SU-DHL-6 (cell line): Measurements from ENCODE around the gene SEPTIN12.

Experiments
- H2AFZ ChIP-seq: fragments of 200-600 bp; sonication (generic); 2 replicates; pipeline ENCODE4 v1.6.1; 2014; ENCODE audit warnings: low read depth, mild to moderate bottlenecking, moderate library complexity, mixed read lengths, antibody characterized with exemption, low read length; ENCODE audit not compliant: severe bottlenecking
- H3F3A ChIP-seq: fragments of 200-600 bp; shearing (Covaris generic); 2 replicates; pipeline ENCODE4 v1.6.0; 2016; ENCODE audit warnings: antibody characterized with exemption, mild to moderate bottlenecking; ENCODE audit not compliant: insufficient read depth
- H3K27ac ChIP-seq: fragments of 200-600 bp; sonication (generic); 2 replicates; pipeline ENCODE4 v1.5.1; 2016; ENCODE audit warnings: low read depth, mild to moderate bottlenecking, low read length, moderate library complexity, mixed read lengths
- H3K27me3 ChIP-seq: fragments of 200-600 bp; sonication (generic), shearing (Covaris generic); 2 replicates; pipeline ENCODE4 v1.6.0; 2014; ENCODE audit warnings: mild to moderate bottlenecking, low read length
- H3K36me3 ChIP-seq: fragments of 200-600 bp; sonication (generic); 2 replicates; pipeline ENCODE4 v1.6.1; 2014; ENCODE audit warnings: mild to moderate bottlenecking, low read length, mixed read lengths
- H3K4me2 ChIP-seq: fragments of 300-600, 200-600 bp; shearing (Covaris generic), sonication (generic); 2 replicates; pipeline ENCODE4 v1.6.0; 2014; ENCODE audit warnings: low read length, low read depth, mild to moderate bottlenecking; ENCODE audit not compliant: poor library complexity, severe bottlenecking
- H3K4me3 ChIP-seq: fragments of 200-600 bp; sonication (generic); 2 replicates; pipeline ENCODE4 v1.5.1; 2014; ENCODE audit warnings: antibody characterized with exemption, low read length, mild to moderate bottlenecking, mixed read lengths; ENCODE audit not compliant: insufficient read depth, poor library complexity, severe bottlenecking
- H3K79me2 ChIP-seq: fragments of 200-600 bp; sonication (generic); 2 replicates; pipeline ENCODE4 v1.6.1; 2014; ENCODE audit warnings: mild to moderate bottlenecking, low read length, moderate library complexity; ENCODE audit not compliant: insufficient read depth
- H3K9ac ChIP-seq: fragments of 200-600 bp; sonication (generic); 2 replicates; pipeline ENCODE4 v1.7.0; 2014; ENCODE audit warnings: mild to moderate bottlenecking, low read length
- H3K9me2 ChIP-seq: fragments of 200-600 bp; sonication (generic); replicated peaks from 2 replicates; pipeline ENCODE4 v1.6.1; 2014; ENCODE audit warnings: low read length; ENCODE audit not compliant: insufficient read depth
- H3K9me3 ChIP-seq: fragments of 200-600 bp; sonication (generic); 2 replicates; pipeline ENCODE4 v1.6.1; 2014; ENCODE audit warnings: low read length, mixed read lengths; ENCODE audit not compliant: insufficient read depth
- H4K20me1 ChIP-seq: fragments of 200-600 bp; sonication (generic); 2 replicates; pipeline ENCODE4 v1.6.1; 2014; ENCODE audit warnings: low read depth, mild to moderate bottlenecking, antibody characterized with exemption, low read length, moderate library complexity, mixed read lengths
- CTCF ChIP-seq: fragments of 200-600 bp; sonication (generic); IDR thresholded peaks from one replicate; pipeline ENCODE4 v1.5.1; 2017; ENCODE audit warnings: antibody characterized with exemption, mild to moderate bottlenecking, low read length, moderate library complexity; ENCODE audit not compliant: insufficient read depth, poor library complexity, severe bottlenecking
- EZH2phosphoT487 ChIP-seq: fragments of 200-600 bp; sonication (generic), shearing (Covaris generic); conservative IDR thresholded peaks from 2 replicates; pipeline ENCODE4 v1.6.1; 2018; ENCODE audit warnings: mild to moderate bottlenecking, antibody characterized with exemption, low read length, moderate library complexity, mixed read lengths

The SEPTIN12 gene

GRCh38 chr16:4729876-4730275 lies 58.3 kb downstream of the SEPTIN12 start:
- Histone ChIP-seq H3F3A (0 out of 2 replicates have a peak, but pooled peaks cover 12% of the 10 kb centered on the region), H3K27me3 (no peaks in the 10 kb centered on the region), H3K9me3 (no peaks in the 10 kb centered on the region), H3K79me2 (no peaks in the 10 kb centered on the region), H2AFZ (no peak overlapping the region), H3K4me3 (no peak overlapping the region), H3K9me2 (no peaks in the 10 kb centered on the region), H3K27ac (no peak overlapping the region), H4K20me1 (no peaks in the 10 kb centered on the region), H3K36me3 (no peaks in the 10 kb centered on the region), H3K4me2 (no peak overlapping the region), H3K9ac (no peak overlapping the region)
- no peak for TF ChIP-seq CTCF
- no peak for TF ChIP-seq EZH2phosphoT487

GRCh38 chr16:4728676-4729075 lies 59.5 kb downstream of the SEPTIN12 start:
- Histone ChIP-seq H3K9ac (no peak overlapping the region), H3K27me3 (no peaks in the 10 kb centered on the region), H3K9me3 (no peaks in the 10 kb centered on the region), H3K27ac (no peak overlapping the region), H3K4me3 (no peak overlapping the region), H3F3A (0 out of 2 replicates have a peak, but pooled peaks cover 6% of the 10 kb centered on the region), H3K4me2 (no peak overlapping the region), H3K79me2 (no peaks in the 10 kb centered on the region), H3K36me3 (no peaks in the 10 kb centered on the region), H4K20me1 (no peaks in the 10 kb centered on the region), H2AFZ (no peak overlapping the region), H3K9me2 (no peaks in the 10 kb centered on the region)
- no peak for TF ChIP-seq CTCF
